Kidney glomerular epithelial cell (primary cell): ENCODE results near the gene CYP27B1.
A peak's percentile ranks its signal among the peaks of the same experiment; 100 is the strongest.
"Not testable (repeated sequence)": the region's sequence is repeated elsewhere in the genome, so short reads cannot be mapped to it uniquely, and the experiment has no call there.

Experiments
- DNase-seq: peaks from one replicate; lab custom pipeline; 2025; lab: John Stamatoyannopoulos, UW

The CYP27B1 gene

GRCh38 chr12:57782608-57783465 is 16.0 kb upstream of the CYP27B1 start, which contains the start of gene TSFM:
Gene TSFM, plus strand, starts transcription at chr12:57782787. Its CDS starts 15 bp downstream, at chr12:57782802.
- DNase-seq, result peak; percentile 87

GRCh38 chr12:57782243-57782607 is 15.3 kb upstream of the CYP27B1 start:
- no peak for DNase-seq

- DNase-seq, result no peak
Observed at GRCh38 chr12:57781801-57782200, 14.9 kb upstream of the CYP27B1 start.

- DNase-seq, result no peak
Observed at GRCh38 chr12:57781244-57781643, 14.4 kb upstream of the CYP27B1 start.

GRCh38 chr12:57780284-57780897 is 13.5 kb upstream of the CYP27B1 start:
- DNase-seq, result no peak

GRCh38 chr12:57779736-57780135 is 12.9 kb upstream of the CYP27B1 start:
- no peak for DNase-seq

- no peak for DNase-seq
Observed at GRCh38 chr12:57777911-57778310, 11.0 kb upstream of the CYP27B1 start.

- no peak for DNase-seq
Observed at GRCh38 chr12:57777367-57777766, 10.5 kb upstream of the CYP27B1 start.

- no peak for DNase-seq
Observed at GRCh38 chr12:57776247-57776587, 9.3 kb upstream of the CYP27B1 start.

- no peak for DNase-seq
Observed at GRCh38 chr12:57775563-57776246, 8.8 kb upstream of the CYP27B1 start.

- no peak for DNase-seq
Observed at GRCh38 chr12:57775044-57775443, 8.2 kb upstream of the CYP27B1 start.

- not testable (repeated sequence) for DNase-seq
Observed at GRCh38 chr12:57774634-57775033, 7.8 kb upstream of the CYP27B1 start.

- peak; percentile 42 for DNase-seq
Observed at GRCh38 chr12:57772429-57773322, 5.8 kb upstream of the CYP27B1 start, which contains the start of gene EEF1AKMT3. Gene EEF1AKMT3, plus strand, starts transcription at chr12:57772614. Its CDS starts 111 bp downstream, at chr12:57772725.

- DNase-seq, result peak; percentile 91
Observed at GRCh38 chr12:57771873-57772428, 5.1 kb upstream of the CYP27B1 start, which contains the start of gene METTL1. Gene METTL1, minus strand, starts transcription at chr12:57772105. Its CDS starts 22 bp downstream, at chr12:57772083.

- peak; percentile 86 for DNase-seq
Observed at GRCh38 chr12:57771236-57771872, 4.5 kb upstream of the CYP27B1 start.

- no peak for DNase-seq
Observed at GRCh38 chr12:57770734-57771133, 3.9 kb upstream of the CYP27B1 start.

GRCh38 chr12:57769594-57769993 is 2.7 kb upstream of the CYP27B1 start:
- DNase-seq, result no peak

- DNase-seq, result no peak
Observed at GRCh38 chr12:57767876-57768275, 998 bp upstream of the CYP27B1 start.

- no peak for DNase-seq
Observed at GRCh38 chr12:57767305-57767698, 424 bp upstream of the CYP27B1 start.

GRCh38 chr12:57765698-57766463 is 997 bp downstream of the CYP27B1 start:
- DNase-seq, result no peak
